Midbrain (tissue), 1 donor: ENCODE results near the gene MIER2.
"Not testable (repeated sequence)": the region's sequence is repeated elsewhere in the genome, so short reads cannot be mapped to it uniquely, and the experiment has no call there.

ENCODE experiments used
- DNase-seq: peaks from one replicate; lab custom pipeline; 2025; lab: John Stamatoyannopoulos, UW

The MIER2 gene

DNA sequence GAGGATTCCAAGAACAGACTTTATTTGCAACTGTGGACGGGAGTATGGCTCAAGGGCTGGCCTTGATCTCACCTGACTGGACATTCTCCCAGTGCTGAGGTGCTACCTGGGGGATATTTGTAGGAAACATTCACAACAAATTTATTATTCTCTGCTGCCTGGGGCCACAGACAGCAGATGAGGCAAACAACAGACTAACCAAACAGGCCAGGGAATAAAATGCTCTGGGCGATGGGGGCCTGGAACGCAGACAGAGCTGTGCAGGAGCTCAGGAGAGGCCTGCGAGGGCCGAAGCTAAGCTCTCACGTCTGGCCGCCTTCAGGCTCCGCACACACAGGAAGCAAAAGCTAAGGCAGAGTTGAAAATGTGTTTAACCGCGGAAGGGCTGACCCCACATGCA lies 61.2 kb downstream of the MIER2 start:
- no peak for DNase-seq

- no peak for DNase-seq
Measured at GRCh38 chr19:282501-282900, 62.1 kb downstream of the MIER2 start.

DNA sequence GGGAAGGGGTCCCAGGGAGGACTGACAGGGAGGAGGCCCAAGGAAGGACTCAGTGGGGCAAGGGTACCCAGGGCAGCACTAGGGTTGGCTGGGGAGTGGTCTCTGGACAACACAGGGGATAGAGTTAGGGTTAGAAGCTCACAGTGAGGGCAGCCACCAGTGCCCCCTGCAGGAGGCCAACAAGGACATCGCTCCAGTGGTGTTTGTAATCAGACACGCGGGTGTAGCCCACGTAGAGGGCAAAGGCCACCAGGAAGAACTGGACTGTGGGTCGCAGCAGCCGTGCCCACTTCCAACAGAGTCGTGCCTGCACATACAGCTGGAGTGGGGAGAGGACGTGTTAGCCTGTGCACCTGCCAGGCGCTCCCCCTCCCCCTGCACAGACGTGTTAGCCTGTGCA lies 62.6 kb downstream of the MIER2 start:
- DNase-seq = no peak

DNA sequence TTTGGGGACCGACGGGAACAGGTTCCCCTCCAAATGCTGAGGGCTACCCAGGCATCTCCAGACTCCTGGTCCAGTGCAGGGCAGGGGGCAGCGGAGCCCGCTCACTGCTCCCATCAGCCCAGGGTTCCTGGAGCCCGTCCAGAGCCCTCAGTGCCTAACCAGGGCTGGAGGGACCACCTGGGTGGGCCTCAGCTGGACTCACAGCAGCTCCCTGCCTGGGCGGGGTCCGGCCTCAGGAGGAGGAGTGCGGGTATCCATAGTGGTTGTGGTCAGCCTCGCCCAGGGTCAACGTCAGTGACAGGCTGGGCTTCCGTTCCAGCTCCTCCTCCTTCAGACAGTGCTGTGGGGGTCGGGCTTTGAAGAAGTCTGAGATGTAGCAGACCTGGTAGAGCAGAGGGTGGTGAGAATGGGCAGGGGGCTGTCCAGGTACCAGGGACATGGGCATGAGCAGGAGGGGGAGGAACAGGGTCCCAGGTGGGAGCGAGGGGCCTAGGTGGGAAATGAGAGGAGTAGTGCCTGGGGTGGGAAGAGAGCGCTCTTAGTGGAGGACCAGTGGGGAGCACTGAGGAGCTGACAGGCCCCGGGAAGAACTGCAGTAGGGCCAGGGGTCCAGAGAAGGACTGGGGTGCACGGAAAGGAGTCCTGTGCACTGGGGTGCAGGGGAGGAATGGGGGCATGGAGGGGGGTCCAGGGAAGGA lies 63.3 kb downstream of the MIER2 start:
- no peak for DNase-seq

DNA sequence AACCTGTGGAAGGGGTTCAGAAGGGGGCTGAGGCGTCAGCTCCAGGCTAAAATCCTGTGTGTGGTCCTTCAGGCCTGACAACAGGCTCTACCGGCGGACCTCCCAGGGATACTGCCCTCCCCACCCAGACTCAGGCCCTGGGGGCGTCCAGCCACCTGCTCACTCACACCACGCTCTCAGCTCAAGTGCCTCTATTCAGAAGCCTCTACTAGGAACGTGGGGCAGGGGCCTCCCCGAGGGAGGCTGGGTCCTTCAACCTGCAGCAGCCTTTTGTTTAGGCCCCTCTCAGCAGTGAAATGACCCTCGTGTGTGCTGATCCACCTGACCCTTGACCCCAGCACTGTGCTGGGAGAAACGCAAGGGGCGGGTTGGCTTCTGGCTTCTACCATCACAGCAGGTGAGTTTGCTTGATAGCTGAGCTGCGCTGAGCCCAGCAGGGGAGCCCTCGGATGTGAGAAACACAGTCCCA lies 64.0 kb downstream of the MIER2 start:
- no peak for DNase-seq

DNA sequence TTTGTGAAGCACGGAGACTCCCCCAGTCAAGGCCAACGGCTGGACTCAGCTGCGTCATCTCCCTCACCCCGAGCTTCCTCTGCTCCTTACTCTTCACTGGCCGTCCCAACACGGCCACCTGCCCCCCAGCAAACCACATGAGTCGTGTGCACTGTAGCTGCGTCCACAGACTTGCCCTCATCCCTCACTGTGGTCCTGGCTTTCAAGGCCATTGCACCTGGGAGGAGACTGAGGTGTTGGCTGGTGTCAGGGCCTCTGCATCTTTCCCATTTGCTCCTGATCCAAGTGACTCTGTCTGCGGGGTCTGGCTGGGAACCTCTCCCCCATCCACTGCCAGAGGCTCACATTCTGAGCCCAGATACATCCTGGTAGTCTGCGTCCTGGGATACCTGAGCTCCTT lies 64.9 kb downstream of the MIER2 start:
- no peak for DNase-seq

DNA sequence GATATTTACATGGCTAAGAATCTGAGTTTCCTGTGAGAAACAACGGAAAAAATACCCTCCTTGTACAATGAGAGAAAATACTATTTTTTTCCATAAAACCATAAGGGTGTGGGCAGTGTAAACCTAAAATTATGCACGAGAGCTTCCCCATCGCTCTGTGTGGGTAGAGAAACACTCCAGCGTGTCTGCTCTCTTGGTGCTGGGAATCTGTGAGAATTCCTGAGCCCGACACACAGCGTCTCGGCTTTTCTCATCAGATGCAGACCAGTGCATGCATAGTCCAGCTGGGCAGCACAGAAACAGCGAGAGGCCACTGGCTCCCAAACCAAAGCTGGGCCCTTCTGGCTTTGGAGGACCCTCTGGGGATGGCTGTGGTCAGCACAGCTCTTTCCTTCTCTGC lies 65.4 kb downstream of the MIER2 start:
- no peak for DNase-seq

- no peak for DNase-seq
Measured at GRCh38 chr19:277581-278165, 66.9 kb downstream of the MIER2 start.

GRCh38 chr19:277131-277530 lies 67.5 kb downstream of the MIER2 start:
- DNase-seq = no peak

DNA sequence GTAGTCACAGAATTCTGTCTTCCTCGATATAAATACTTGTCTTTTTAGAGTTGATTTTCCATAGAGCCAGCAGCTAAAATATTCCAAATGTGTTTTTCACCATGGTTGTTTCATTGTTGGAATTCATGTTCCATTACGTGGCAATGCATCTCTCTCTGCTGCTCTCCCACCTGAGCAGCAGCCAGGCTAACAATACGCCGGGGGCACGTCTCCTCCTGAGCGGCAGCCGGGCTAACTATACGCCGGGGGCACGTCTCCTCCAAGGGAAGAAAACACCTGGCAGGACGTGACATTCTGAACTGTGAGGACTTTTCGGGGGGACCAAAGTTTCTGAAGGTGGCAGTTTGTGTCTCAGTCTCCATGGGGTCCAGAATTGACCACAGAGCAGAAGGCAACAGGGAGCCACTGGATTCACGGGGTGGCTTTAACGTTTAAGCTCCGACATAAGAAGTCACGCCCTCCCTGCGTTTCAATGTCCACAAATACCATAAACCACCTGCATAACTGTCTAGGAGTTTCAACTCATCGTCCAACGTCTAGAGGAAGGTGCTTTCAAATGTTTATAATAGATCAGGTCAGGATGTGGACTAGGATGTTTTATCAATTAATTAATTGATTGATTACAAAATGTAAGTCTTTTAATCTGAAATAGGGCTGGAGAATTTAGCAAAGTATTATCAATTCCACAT lies 68.5 kb downstream of the MIER2 start:
- DNase-seq = no peak

GRCh38 chr19:275000-275399 lies 69.6 kb downstream of the MIER2 start:
- no peak for DNase-seq

GRCh38 chr19:273393-273792 lies 71.2 kb downstream of the MIER2 start:
- no peak for DNase-seq

DNA sequence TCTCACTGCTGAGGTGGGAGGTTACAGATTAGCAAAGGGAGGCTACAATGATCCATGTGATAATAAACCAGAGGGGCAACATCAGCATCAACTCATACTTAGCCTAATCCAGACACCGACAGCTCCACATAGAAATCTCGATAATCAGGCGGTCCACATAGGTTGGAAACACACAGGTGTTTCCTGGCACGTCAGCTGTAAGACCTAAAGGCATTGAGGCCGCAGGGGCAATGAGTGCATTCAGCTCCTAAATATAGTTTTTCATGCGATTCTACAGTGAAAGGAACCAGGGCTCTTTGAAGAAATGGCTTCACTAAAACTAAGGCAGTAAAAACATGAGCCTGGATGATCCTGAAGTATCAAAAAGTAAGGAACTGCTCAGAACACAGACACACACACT lies 72.7 kb downstream of the MIER2 start:
- no peak for DNase-seq

DNA sequence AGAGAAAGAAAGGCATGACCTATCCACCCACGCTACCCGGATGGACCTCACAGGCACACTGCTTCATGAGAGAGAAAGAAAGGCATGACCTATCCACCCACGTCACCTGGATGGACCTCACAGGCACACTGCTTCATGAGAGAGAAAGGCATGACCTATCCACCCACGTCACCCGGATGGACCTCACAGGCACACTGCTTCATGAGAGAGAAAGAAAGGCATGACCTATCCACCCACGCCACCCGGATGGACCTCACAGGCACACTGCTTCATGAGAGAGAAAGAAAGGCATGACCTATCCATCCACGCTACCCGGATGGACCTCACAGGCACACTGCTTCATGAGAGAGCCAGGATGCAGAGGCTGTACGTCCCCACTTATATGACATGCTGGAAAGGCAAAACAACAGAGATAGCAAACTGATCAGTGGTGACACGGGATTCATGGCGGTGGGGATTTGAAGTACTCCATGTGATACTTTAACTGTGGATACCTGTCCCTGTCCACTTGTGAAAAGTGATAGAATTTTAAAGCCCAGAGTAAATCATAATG lies 73.8 kb downstream of the MIER2 start:
- not testable (repeated sequence) for DNase-seq

- no peak for DNase-seq
Measured at GRCh38 chr19:269241-269640, 75.4 kb downstream of the MIER2 start.

- DNase-seq = no peak
Measured at GRCh38 chr19:262125-262524, 82.5 kb downstream of the MIER2 start.

DNA sequence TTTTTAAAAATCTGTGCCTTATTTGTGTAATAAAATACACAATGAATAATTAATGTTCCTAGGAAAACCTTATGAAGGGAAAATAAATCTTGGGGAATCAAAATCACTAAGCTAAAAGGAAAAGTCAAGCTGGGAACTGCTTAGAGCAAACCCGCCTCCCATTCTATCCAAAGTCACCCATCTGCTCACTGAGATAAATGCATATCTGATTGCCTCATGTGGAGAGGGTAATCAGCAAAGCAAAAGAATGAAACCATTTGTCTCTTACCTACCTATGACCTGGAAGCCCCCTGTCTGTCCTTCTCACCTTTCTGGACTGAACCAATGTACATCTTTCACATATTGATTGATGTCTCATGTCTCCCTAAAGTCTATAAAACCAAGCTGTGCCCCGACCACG lies 87.8 kb downstream of the MIER2 start:
- not testable (repeated sequence) for DNase-seq
